HG02571 (cell line): ENCODE results near the gene KRI1.

Source experiments
- ATAC-seq: cut with Tn5 transposase; IDR thresholded peaks from one replicate; pipeline ENCODE4 v1.9.1; 2021; ENCODE audit warnings: mild to moderate bottlenecking, moderate library complexity; ENCODE audit not compliant: unreplicated experiment

Gene KRI1

GRCh38 chr19:10565567-10566407, at the start of gene KRI1:
Gene KRI1 (minus strand): TSS chr19:10566010. CDS start chr19:10565999, 11 bp downstream.
- ATAC-seq = peak; percentile 58

- ATAC-seq = no peak
Observed at GRCh38 chr19:10612499-10613119, 46.8 kb upstream of the KRI1 start.

GRCh38 chr19:10611907-10612306, 46.1 kb upstream of the KRI1 start:
- ATAC-seq = no peak

GRCh38 chr19:10604460-10604980, 38.7 kb upstream of the KRI1 start:
- peak; percentile 38 for ATAC-seq

- no peak for ATAC-seq
Observed at GRCh38 chr19:10603873-10604459, 38.2 kb upstream of the KRI1 start.

GRCh38 chr19:10603084-10603872, 37.5 kb upstream of the KRI1 start:
- no peak for ATAC-seq

GRCh38 chr19:10602330-10603083, 36.7 kb upstream of the KRI1 start:
- ATAC-seq = no peak

GRCh38 chr19:10601999-10602329, 36.2 kb upstream of the KRI1 start:
- ATAC-seq = no peak

- ATAC-seq = no peak
Observed at GRCh38 chr19:10600149-10600548, 34.3 kb upstream of the KRI1 start.

GRCh38 chr19:10593820-10594637, 28.2 kb upstream of the KRI1 start:
- peak; percentile 50 for ATAC-seq

GRCh38 chr19:10593148-10593547, 27.3 kb upstream of the KRI1 start:
- no peak for ATAC-seq

GRCh38 chr19:10587839-10588150, 22.0 kb upstream of the KRI1 start:
- ATAC-seq = no peak

GRCh38 chr19:10587022-10587838, 21.4 kb upstream of the KRI1 start, which contains the start of gene AP1M2:
Gene AP1M2 (minus strand): TSS chr19:10587312. CDS start chr19:10587231, 81 bp downstream.
- no peak for ATAC-seq

- no peak for ATAC-seq
Observed at GRCh38 chr19:10586396-10586795, 20.6 kb upstream of the KRI1 start.

GRCh38 chr19:10583036-10583776, 17.4 kb upstream of the KRI1 start:
- no peak for ATAC-seq

GRCh38 chr19:10582091-10582490, 16.3 kb upstream of the KRI1 start:
- ATAC-seq = no peak

GRCh38 chr19:10580979-10581631, 15.3 kb upstream of the KRI1 start:
- ATAC-seq = no peak
